Activated CD4-positive, alpha-beta T cell treated with anti-CD3 and anti-CD28 coated beads for 1 hour (primary cell): ENCODE data around the gene OR5AU1.

Source experiments
- DNase-seq: peaks from one replicate; pipeline ENCODE4 v3.0.0-alpha.2; 2020

Gene OR5AU1

GRCh38 chr14:21106176-21106497 is 49.7 kb downstream of the OR5AU1 start:
- no peak for DNase-seq

DNA sequence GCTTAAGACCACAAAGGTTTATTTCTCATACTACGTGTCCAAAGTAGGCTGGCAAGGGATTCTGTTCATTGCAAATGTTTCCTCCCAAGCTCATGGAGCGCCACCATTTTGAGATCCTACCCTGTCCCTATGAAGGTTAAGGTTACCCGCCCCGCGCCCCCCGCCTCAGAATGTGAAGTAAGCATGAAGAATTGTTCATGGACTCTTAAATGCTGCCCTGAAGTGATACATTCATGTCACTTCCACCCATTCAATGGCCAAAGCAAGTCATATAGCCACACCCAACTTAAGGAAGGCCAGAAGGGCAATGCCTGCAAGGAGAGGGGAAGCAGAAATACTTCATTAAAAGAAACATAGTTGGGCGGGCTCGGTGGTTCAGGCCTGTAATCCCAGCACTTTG is 50.8 kb downstream of the OR5AU1 start:
- DNase-seq, result no peak
